ENCODE results near the gene USP6NL.
"Not testable (repeated sequence)": the region's sequence is repeated elsewhere in the genome, so short reads cannot be mapped to it uniquely, and the experiment has no call there.

USP6NL gene

GRCh38 chr10:11441151-11441535 is 170.3 kb downstream of the USP6NL start:
- DNase-seq, result no peak

GRCh38 chr10:11440250-11441150 is 170.9 kb downstream of the USP6NL start:
- peak; percentile 12 to 42 for DNase-seq

- no peak for DNase-seq
These were observed 171.9 kb downstream of the USP6NL start for GRCh38 chr10:11439523-11440053.

GRCh38 chr10:11437391-11438142 is 173.9 kb downstream of the USP6NL start:
- no peak for DNase-seq

- not testable (repeated sequence) for DNase-seq
These were observed 175.0 kb downstream of the USP6NL start for GRCh38 chr10:11436445-11436844.

GRCh38 chr10:11435581-11435981 is 175.9 kb downstream of the USP6NL start:
- no peak for DNase-seq

- DNase-seq, result no peak
These were observed 177.1 kb downstream of the USP6NL start for GRCh38 chr10:11434324-11434723.

- no peak for DNase-seq
These were observed 177.8 kb downstream of the USP6NL start for GRCh38 chr10:11433657-11434056.

- DNase-seq, result no peak
These were observed 180.3 kb downstream of the USP6NL start for GRCh38 chr10:11431216-11431555.

GRCh38 chr10:11430421-11431215 is 180.8 kb downstream of the USP6NL start:
- no peak for DNase-seq

GRCh38 chr10:11429439-11430052 is 181.9 kb downstream of the USP6NL start:
- no peak for DNase-seq

- no peak for DNase-seq
These were observed 185.8 kb downstream of the USP6NL start for GRCh38 chr10:11425676-11426075.

GRCh38 chr10:11425296-11425610 is 186.2 kb downstream of the USP6NL start:
- no peak for DNase-seq

- no peak for DNase-seq
These were observed 186.8 kb downstream of the USP6NL start for GRCh38 chr10:11424456-11425295.

- no peak for DNase-seq
These were observed 194.5 kb downstream of the USP6NL start for GRCh38 chr10:11416974-11417373.

GRCh38 chr10:11415095-11415494 is 196.4 kb downstream of the USP6NL start:
- no peak for DNase-seq

- no peak for DNase-seq
These were observed 197.0 kb downstream of the USP6NL start for GRCh38 chr10:11414314-11415038.

- no peak for DNase-seq
These were observed 199.4 kb downstream of the USP6NL start for GRCh38 chr10:11411926-11412545.

- DNase-seq, result no peak
These were observed 202.1 kb downstream of the USP6NL start for GRCh38 chr10:11409357-11409756.

GRCh38 chr10:11407939-11408338 is 203.5 kb downstream of the USP6NL start:
- DNase-seq, result no peak

- no peak for DNase-seq
These were observed 204.7 kb downstream of the USP6NL start for GRCh38 chr10:11406746-11407145.

Data from stimulated activated CD4-positive, alpha-beta T cell treated with anti-CD3 and anti-CD28 coated beads, Interleukin-4, amount 100 ng/mL, for 4 hours (primary cell).